NCI-H2107 treated with DMSO at 0.1 percent for 48 hours (cell line): Measurements from ENCODE around the gene DYNLL2.
"Not testable (repeated sequence)": the region's sequence is repeated elsewhere in the genome, so short reads cannot be mapped to it uniquely, and the experiment has no call there.

Experiments used
- DNase-seq: peaks from one replicate; lab custom pipeline; 2025; ENCODE audit not compliant: unreplicated experiment; lab: John Stamatoyannopoulos, UW

Gene DYNLL2

DNA sequence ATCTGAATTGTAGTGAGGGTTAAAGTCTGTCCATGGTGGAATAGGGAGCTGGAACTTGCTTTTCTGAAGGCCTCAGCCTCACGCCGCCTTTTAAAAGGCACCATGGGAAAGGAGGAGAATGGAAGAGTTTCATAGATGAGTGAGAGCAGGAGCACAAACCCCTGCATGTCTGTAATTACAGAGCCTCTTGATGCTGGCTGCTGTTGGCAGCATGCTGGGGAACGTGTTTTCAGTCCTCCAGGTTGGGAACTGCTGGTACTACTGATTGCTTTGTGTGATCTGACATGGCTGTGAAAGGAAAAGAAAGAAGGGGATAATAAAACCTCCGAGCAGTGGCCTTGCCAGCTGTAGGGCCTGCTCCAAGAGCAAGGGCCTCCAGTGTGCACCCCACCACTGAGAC lies 16.8 kb upstream of the DYNLL2 start:
- DNase-seq, result no peak

- no peak for DNase-seq
These were observed 10.4 kb upstream of the DYNLL2 start for GRCh38 chr17:58072862-58073261.

GRCh38 chr17:58073266-58073665 lies 10.0 kb upstream of the DYNLL2 start:
- DNase-seq, result not testable (repeated sequence)

DNA sequence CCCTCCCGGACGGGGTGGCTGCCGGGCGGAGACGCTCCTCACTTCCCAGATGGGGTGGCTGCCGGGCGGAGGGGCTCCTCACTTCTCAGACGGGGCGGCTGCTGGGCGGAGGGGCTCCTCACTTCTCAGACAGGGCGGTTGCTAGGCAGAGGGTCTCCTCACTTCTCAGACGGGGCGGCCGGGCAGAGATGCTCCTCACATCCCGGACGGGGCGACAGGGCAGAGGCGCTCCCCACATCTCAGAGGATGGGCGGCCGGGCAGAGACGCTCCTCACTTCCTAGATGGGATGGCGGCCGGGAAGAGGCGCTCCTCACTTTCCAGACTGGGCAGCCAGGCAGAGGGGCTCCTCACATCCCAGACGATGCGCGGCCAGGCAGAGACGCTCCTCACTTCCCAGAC lies 8.8 kb upstream of the DYNLL2 start:
- DNase-seq, result not testable (repeated sequence)

DNA sequence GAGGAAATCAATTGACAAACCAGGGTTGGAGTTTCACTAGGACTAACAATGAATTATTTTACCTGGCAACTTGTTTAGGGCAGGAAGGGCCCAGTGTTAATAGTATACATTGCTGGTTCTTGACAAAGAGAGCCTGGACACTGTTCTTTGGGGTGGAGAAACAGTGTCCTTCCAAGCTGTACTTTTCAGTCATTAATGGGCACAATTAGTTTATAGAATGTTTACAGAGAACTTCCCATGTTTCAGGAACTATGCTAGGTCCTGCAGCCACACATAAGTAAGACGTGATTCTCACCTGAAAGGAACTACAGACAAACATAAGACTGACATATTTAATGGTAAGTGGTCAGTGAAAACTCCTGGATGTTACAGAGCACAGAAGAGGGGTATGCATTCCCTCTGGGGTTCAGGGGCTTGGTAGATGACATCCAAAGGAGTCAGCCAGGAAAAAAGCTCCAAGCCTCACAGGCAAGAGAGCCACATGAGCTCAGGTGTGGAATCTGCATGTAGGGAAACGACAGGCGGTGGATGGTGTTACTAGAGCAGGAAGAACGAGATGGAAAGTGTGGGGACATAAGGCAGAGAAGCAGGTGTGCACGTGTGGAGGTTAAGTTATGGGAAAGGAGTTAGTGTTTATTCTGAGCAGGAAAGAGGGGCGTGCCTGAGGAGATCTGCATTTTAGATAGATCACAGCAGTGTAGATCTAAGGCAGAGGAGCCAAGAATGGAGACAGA lies 3.8 kb upstream of the DYNLL2 start:
- no peak for DNase-seq

GRCh38 chr17:58081646-58082340 lies 1.4 kb upstream of the DYNLL2 start:
- no peak for DNase-seq

DNA sequence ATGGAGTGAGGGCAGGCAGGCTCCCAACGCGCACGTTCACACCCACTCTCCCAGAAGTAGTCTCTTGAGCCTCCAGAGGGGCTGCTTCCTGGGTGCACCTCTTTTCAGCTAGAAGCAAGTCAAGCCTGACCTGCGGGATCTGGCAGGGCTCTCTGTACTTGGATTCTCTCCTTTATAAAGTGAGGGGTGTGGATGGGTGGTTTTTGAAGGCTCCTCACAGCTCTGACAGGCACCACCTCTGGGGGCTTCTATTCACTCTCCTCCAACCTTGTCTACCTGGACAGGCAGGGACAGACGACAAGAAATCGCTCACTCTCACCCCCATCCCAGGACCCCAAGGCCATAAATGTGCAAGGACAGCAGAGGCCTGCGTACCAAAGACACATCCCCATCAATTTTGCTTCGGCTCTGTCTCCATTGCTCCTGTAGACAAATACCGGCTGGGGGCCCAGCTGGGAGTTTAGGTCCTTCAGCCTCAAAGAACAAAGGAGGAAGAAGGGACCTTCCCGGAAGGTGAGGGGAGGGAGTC lies 814 bp upstream of the DYNLL2 start:
- DNase-seq, result no peak

- no peak for DNase-seq
These were observed 485 bp downstream of the DYNLL2 start for GRCh38 chr17:58083491-58084316.

DNA sequence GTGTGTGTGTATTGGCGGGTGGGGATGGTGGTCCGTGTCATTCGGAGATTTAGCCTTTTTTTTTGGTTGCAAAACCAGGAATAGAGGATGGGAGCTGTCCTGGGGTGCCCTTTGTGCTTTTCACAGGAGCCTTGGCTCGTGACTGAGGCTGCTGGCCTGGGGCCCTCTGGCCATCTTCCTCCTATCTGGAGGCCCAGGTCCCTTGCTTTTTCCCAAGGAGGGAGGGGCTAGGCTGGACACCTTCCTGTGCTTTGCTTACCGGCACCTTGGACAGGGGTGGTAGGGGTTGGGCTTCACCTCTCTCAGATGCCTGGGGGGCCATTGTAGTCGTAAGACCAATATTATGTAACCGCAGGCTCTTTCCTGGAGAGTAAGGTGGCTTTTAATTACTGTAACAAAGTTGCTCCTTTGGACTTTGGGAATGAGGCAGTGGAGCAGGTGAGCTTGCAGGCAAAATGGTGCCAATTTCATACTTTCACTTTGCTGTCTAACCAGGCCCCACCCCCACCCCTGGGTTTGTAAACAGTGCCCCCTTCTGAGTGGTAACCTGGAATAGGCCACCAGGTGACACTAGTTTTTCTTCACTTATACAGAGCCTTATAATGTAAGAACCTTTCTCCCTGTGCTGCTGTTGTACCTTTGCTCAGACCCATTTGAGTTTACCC lies 1.2 kb downstream of the DYNLL2 start:
- peak; percentile 24 for DNase-seq

GRCh38 chr17:58085039-58085715 lies 2.0 kb downstream of the DYNLL2 start:
- DNase-seq, result no peak

- DNase-seq, result no peak
These were observed 3.7 kb downstream of the DYNLL2 start for GRCh38 chr17:58086953-58087352.

- DNase-seq, result no peak
These were observed 5.4 kb downstream of the DYNLL2 start for GRCh38 chr17:58088624-58089023.

- DNase-seq, result no peak
These were observed 5.9 kb downstream of the DYNLL2 start for GRCh38 chr17:58089111-58089510.

GRCh38 chr17:58091024-58091567 lies 7.9 kb downstream of the DYNLL2 start:
- DNase-seq, result no peak

- no peak for DNase-seq
These were observed 9.0 kb downstream of the DYNLL2 start for GRCh38 chr17:58092101-58092796.

DNA sequence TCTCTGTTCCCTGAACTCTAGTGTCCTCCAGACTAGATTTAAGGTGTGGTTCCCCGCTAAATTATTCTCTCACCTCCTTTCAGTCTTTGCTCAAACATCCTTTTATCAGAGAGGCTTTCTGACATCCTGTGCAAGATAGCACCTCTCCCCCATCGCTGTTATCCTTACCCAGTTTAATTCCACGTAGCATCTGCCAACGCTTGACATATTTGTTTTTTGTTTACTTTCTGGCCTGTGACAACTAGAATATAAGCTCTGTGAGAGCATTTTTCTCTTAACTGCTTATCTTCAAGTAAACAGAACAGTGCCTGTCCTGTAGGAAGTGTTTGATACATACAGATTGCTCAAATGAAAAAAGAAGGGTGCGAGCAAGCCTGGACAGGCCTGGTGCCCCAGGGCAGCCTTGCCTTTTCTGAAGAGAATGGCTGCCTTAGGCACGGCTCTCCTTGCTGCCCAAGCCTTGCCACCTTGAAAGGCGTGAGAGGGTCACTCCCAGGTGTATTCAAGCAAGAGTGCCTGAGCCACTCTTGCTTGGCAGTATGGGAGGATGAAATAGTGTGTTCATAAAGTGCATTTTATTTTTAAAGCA lies 9.7 kb downstream of the DYNLL2 start:
- no peak for DNase-seq

DNA sequence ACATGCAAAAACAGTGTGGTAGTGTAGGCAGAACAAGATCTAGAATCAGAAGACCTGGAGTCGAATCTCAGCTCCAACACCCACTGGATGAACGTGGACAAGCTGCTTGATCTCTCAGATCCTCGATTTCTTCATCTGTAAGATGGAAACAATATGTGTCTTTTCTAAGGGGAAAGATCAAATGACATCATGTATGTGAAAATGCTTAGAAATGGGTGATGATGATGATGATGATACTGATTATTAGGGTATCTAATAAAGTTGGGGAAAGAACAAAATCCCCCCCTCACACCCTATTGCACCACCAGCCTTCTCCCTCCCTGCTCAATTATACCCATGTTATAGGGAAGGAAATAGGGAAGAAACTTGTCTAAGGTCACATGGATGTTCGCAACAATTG lies 10.9 kb downstream of the DYNLL2 start:
- no peak for DNase-seq

DNA sequence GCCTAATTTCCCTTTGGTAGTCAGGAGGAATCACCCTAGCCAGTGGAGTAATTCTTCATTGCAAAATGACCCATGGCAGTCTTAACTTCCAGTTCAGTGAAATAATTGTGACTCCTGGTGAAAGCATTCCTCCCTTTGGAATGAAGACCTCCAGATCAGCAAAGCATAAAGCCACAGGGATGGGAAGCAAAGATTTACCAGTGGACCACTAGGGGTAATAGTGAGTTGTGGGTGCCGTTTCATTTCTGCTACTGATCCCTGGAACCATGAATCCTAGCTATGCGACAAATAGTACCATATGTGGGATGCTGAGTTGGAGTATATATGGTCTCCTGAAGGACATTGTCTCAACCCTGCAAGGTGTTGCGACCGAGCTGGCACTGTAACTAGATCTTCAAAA lies 13.7 kb downstream of the DYNLL2 start:
- DNase-seq, result no peak

DNA sequence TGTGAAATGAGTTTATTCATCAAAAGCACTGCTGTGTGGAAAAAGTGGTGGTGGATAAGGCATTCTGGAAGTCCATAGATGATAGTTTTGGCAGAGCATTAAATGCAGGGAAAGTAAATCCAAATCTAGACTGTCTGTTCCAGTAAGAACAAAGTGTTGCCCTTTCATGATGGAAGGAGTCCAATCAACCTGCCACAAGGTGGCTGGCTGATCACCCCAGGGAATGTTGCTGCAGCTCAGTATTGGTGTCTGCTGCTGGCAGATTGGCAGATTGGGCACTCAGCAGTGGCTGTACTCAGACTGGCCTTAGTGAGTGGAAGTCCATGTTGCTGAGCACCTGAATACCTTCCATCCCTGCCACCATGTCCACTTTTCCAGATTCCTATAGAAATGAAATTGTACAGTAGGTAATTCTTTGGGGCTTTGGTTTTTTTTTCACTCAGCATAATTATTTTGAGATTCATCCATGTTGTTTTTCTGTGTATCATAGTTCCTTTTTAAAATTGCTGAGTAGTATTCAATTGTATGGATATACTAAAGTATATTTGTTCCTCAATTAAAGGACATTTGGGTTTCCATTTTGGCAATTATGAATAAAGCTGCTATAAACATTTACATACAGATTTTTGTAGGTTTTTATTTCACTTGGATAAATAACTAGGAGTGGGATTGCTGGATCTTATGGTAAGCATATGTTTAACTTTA lies 14.3 kb downstream of the DYNLL2 start:
- no peak for DNase-seq
